ENCODE data around the gene RNF208.
A peak's percentile ranks its signal among the peaks of the same experiment; 100 is the strongest.

Gene RNF208

GRCh38 chr9:137222190-137223077 lies at the start of gene RNF208:
Gene RNF208, minus strand, starts transcription at chr9:137222240. Its CDS starts 1,028 bp downstream, at chr9:137221212.
- no peak for DNase-seq (ENCODE audit: low spot score)

GRCh38 chr9:137271696-137272076 lies 49.6 kb upstream of the RNF208 start:
- no peak for DNase-seq (ENCODE audit: low spot score)

- DNase-seq (ENCODE audit: low spot score): no peak
Observed at GRCh38 chr9:137270929-137271695, 49.1 kb upstream of the RNF208 start.

GRCh38 chr9:137269231-137269772 lies 47.3 kb upstream of the RNF208 start:
- DNase-seq (ENCODE audit: low spot score): no peak

GRCh38 chr9:137268538-137269201 lies 46.6 kb upstream of the RNF208 start:
- no peak for DNase-seq (ENCODE audit: low spot score)

GRCh38 chr9:137267933-137268355 lies 45.9 kb upstream of the RNF208 start:
- no peak for DNase-seq (ENCODE audit: low spot score)

- DNase-seq (ENCODE audit: low spot score): no peak
Observed at GRCh38 chr9:137266585-137267453, 44.8 kb upstream of the RNF208 start.

- no peak for DNase-seq (ENCODE audit: low spot score)
Observed at GRCh38 chr9:137266162-137266527, 44.1 kb upstream of the RNF208 start.

- no peak for DNase-seq (ENCODE audit: low spot score)
Observed at GRCh38 chr9:137265496-137266161, 43.6 kb upstream of the RNF208 start.

- DNase-seq (ENCODE audit: low spot score): no peak
Observed at GRCh38 chr9:137264067-137264466, 42.0 kb upstream of the RNF208 start.

- DNase-seq (ENCODE audit: low spot score): no peak
Observed at GRCh38 chr9:137263506-137263905, 41.5 kb upstream of the RNF208 start.

GRCh38 chr9:137262909-137263285 lies 40.9 kb upstream of the RNF208 start:
- DNase-seq (ENCODE audit: low spot score): no peak

GRCh38 chr9:137262173-137262908 lies 40.3 kb upstream of the RNF208 start:
- peak; percentile 33 for DNase-seq (ENCODE audit: low spot score)

GRCh38 chr9:137256856-137257255 lies 34.8 kb upstream of the RNF208 start:
- no peak for DNase-seq (ENCODE audit: low spot score)

- no peak for DNase-seq (ENCODE audit: low spot score)
Observed at GRCh38 chr9:137256362-137256761, 34.3 kb upstream of the RNF208 start.

GRCh38 chr9:137255448-137256114 lies 33.5 kb upstream of the RNF208 start:
- DNase-seq (ENCODE audit: low spot score): peak; percentile 58

- peak; percentile 90 for DNase-seq (ENCODE audit: low spot score)
Observed at GRCh38 chr9:137254624-137255447, 32.8 kb upstream of the RNF208 start, which contains the start of gene NELFB. Gene NELFB, plus strand, starts transcription at chr9:137255327.
